ENCODE measurements around the gene GINS1.

DNA sequence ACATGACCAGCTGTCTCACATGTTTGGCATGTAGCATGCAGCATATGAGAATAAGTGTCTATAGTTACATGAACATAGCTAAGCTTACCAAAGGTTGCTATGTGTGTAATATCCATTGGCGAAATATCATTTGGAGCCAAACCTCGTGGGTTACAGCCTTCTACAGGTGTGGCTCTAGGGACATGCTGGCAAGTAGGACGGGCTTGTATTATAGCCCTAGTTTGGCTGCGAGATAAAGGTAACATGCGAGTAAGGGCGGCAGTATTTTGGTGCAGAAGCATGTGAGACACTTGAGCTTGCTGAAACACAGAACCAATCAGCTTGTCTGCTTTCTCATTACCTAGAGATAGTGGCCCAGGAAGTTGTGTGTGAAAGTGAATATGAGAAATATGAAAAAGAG, 10.4 kb upstream of the GINS1 start:
- TF ChIP-seq POLR2AphosphoS5 (IDR thresholded peaks at IDR 0.05; ENCODE audit: low read depth) (no peak), EZH2 (IDR thresholded peaks at IDR 0.05; ENCODE audit: low read depth, unreplicated experiment) (no peak), EZH2phosphoT487 (IDR thresholded peaks at IDR 0.05; ENCODE audit: unreplicated experiment) (no peak), JUNB (IDR thresholded peaks at IDR 0.05; ENCODE audit: unreplicated experiment) (no peak), ZNF114 (CRISPR knock-in tag; IDR thresholded peaks at IDR 0.05) (no peak)
- TF ChIP-seq, protein P1, sequence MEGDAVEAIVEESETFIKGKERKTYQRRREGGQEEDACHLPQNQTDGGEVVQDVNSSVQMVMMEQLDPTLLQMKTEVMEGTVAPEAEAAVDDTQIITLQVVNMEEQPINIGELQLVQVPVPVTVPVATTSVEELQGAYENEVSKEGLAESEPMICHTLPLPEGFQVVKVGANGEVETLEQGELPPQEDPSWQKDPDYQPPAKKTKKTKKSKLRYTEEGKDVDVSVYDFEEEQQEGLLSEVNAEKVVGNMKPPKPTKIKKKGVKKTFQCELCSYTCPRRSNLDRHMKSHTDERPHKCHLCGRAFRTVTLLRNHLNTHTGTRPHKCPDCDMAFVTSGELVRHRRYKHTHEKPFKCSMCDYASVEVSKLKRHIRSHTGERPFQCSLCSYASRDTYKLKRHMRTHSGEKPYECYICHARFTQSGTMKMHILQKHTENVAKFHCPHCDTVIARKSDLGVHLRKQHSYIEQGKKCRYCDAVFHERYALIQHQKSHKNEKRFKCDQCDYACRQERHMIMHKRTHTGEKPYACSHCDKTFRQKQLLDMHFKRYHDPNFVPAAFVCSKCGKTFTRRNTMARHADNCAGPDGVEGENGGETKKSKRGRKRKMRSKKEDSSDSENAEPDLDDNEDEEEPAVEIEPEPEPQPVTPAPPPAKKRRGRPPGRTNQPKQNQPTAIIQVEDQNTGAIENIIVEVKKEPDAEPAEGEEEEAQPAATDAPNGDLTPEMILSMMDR (conservative IDR thresholded peaks at IDR 0.05; ENCODE audit: low read depth in 2 of 2): no peak
- TF ChIP-seq, protein P2, sequence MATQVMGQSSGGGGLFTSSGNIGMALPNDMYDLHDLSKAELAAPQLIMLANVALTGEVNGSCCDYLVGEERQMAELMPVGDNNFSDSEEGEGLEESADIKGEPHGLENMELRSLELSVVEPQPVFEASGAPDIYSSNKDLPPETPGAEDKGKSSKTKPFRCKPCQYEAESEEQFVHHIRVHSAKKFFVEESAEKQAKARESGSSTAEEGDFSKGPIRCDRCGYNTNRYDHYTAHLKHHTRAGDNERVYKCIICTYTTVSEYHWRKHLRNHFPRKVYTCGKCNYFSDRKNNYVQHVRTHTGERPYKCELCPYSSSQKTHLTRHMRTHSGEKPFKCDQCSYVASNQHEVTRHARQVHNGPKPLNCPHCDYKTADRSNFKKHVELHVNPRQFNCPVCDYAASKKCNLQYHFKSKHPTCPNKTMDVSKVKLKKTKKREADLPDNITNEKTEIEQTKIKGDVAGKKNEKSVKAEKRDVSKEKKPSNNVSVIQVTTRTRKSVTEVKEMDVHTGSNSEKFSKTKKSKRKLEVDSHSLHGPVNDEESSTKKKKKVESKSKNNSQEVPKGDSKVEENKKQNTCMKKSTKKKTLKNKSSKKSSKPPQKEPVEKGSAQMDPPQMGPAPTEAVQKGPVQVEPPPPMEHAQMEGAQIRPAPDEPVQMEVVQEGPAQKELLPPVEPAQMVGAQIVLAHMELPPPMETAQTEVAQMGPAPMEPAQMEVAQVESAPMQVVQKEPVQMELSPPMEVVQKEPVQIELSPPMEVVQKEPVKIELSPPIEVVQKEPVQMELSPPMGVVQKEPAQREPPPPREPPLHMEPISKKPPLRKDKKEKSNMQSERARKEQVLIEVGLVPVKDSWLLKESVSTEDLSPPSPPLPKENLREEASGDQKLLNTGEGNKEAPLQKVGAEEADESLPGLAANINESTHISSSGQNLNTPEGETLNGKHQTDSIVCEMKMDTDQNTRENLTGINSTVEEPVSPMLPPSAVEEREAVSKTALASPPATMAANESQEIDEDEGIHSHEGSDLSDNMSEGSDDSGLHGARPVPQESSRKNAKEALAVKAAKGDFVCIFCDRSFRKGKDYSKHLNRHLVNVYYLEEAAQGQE (IDR thresholded peaks at IDR 0.05; ENCODE audit: unreplicated experiment): no peak
